ENCODE data around the gene OR51D1. TPM values are rescaled to one million over a fixed set of nuclear protein-coding genes. Genes with fewer than 3 reads are reported as not detected.

The OR51D1 gene
- polyA plus RNA-seq, 6 donors from 2014 or later = not detected

- Mint-ChIP-seq H3K4me1 (no peaks in the 10 kb centered on the region), H3K9me3 (peaks cover 9 to 29% (median 16%) of the 10 kb centered on the region in 7 donors), H3K36me3 (peaks cover 0 to 15% of the 10 kb centered on the region in 2 donors), H3K27ac (no peak overlapping the region), H3K4me3 (no peak overlapping the region), H3K27me3 (peaks cover 45 to 61% (median 48%) of the 10 kb centered on the region in 3 donors)
- ATAC-seq (ENCODE audit: low read depth in 2 of 2) (no peak), DNase-seq (peak; percentile 15)
Measured at GRCh38 chr11:4626207-4627099, 10.8 kb upstream of the OR51D1 start.

GRCh38 chr11:4636136-4636535 lies 1.1 kb upstream of the OR51D1 start:
- Mint-ChIP-seq H3K4me3 (no peak overlapping the region), H3K27ac (no peak overlapping the region), H3K36me3 (no peaks in the 10 kb centered on the region), H3K4me1 (no peaks in the 10 kb centered on the region), H3K27me3 (peaks cover 12 to 24% (median 12%) of the 10 kb centered on the region in 3 donors), H3K9me3 (peaks cover 0 to 11% (median 0%) of the 10 kb centered on the region in 7 donors)
- ATAC-seq (ENCODE audit: low read depth in 2 of 2) (no peak), DNase-seq (no peak)

GRCh38 chr11:4637662-4638047 lies 378 bp downstream of the OR51D1 start:
- no peaks in the 10 kb centered on the region for H3K4me1 Mint-ChIP-seq
- no peak for ATAC-seq (ENCODE audit: low read depth in 2 of 2)
- no peak overlapping the region for H3K4me3 Mint-ChIP-seq
- no peak for DNase-seq
- no peak overlapping the region for H3K27ac Mint-ChIP-seq
- H3K9me3 Mint-ChIP-seq = no peaks in the 10 kb centered on the region
- no peaks in the 10 kb centered on the region for H3K36me3 Mint-ChIP-seq
- H3K27me3 Mint-ChIP-seq = peaks cover 10 to 27% (median 21%) of the 10 kb centered on the region in 3 donors

DNA sequence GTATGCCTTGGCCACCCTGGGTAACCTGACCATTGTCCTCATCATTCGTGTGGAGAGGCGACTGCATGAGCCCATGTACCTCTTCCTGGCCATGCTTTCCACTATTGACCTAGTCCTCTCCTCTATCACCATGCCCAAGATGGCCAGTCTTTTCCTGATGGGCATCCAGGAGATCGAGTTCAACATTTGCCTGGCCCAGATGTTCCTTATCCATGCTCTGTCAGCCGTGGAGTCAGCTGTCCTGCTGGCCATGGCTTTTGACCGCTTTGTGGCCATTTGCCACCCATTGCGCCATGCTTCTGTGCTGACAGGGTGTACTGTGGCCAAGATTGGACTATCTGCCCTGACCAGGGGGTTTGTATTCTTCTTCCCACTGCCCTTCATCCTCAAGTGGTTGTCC lies 2.7 kb downstream of the OR51D1 start:
- H3K9me3 Mint-ChIP-seq = no peaks in the 10 kb centered on the region
- H3K36me3 Mint-ChIP-seq = no peaks in the 10 kb centered on the region
- H3K27ac Mint-ChIP-seq = no peak overlapping the region
- no peak overlapping the region for H3K4me3 Mint-ChIP-seq
- ATAC-seq (ENCODE audit: low read depth in 2 of 2) = no peak
- H3K27me3 Mint-ChIP-seq = peaks cover 20 to 46% (median 21%) of the 10 kb centered on the region in 3 donors
- no peak for DNase-seq
- H3K4me1 Mint-ChIP-seq = no peaks in the 10 kb centered on the region

DNA sequence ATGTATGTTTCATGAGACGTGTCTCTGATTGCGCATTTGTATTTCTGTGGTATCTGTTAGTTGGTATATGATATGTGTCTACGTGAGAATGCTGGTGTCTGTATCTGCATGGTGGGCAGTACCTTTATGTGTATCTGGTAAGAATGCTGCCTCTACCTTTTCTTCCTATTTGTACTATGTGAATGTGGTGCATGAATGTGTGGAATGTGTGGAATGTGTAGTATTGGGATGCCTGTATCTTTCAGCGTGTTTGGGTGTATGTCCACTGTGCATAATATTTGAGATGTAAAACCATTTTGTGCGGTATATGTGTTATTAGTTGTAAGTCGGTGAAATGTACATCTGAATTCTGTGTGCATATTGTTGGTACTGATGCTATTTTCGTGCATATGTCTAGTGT lies 4.2 kb downstream of the OR51D1 start:
- ATAC-seq (ENCODE audit: low read depth in 2 of 2) = no peak
- H3K4me3 Mint-ChIP-seq = no peak overlapping the region
- no peaks in the 10 kb centered on the region for H3K4me1 Mint-ChIP-seq
- DNase-seq = no peak
- H3K36me3 Mint-ChIP-seq = no peaks in the 10 kb centered on the region
- peaks cover 20 to 50% (median 21%) of the 10 kb centered on the region in 3 donors for H3K27me3 Mint-ChIP-seq
- H3K9me3 Mint-ChIP-seq = no peaks in the 10 kb centered on the region
- no peak overlapping the region for H3K27ac Mint-ChIP-seq

- DNase-seq = no peak
- Mint-ChIP-seq H3K36me3 (no peaks in the 10 kb centered on the region), H3K4me3 (no peak overlapping the region), H3K27ac (no peak overlapping the region), H3K4me1 (no peaks in the 10 kb centered on the region), H3K9me3 (no peaks in the 10 kb centered on the region), H3K27me3 (peaks cover 20 to 50% (median 21%) of the 10 kb centered on the region in 3 donors)
- ATAC-seq (ENCODE audit: low read depth in 2 of 2) = no peak
Measured at GRCh38 chr11:4642043-4642442, 4.8 kb downstream of the OR51D1 start.

GRCh38 chr11:4643076-4643475 lies 5.8 kb downstream of the OR51D1 start:
- Mint-ChIP-seq H3K9me3 (no peaks in the 10 kb centered on the region), H3K4me1 (no peaks in the 10 kb centered on the region), H3K36me3 (no peaks in the 10 kb centered on the region), H3K27me3 (peaks cover 20 to 50% (median 21%) of the 10 kb centered on the region in 3 donors), H3K27ac (no peak overlapping the region), H3K4me3 (no peak overlapping the region)
- no peak for ATAC-seq (ENCODE audit: low read depth in 2 of 2)
- no peak for DNase-seq

DNA sequence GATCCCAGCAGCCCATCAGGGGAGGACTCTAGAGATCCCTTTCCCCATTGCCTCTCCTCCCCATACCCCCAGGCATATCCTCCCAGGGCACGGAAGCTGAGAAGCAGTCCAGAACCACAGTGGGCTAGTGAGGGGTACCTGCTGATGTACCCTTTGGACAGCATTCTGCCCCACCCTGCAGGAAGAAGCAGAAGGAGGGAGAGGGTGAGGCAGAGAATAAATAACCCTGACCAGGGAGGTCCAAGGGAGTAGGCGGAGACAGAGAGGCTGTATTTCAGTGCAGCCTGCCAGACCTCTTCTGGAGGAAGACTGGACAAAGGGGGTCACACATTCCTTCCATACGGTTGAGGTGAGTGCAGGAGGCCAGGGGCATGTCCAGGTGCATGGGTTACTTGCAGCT lies 6.4 kb downstream of the OR51D1 start, which contains the start of gene OR51E1:
Gene OR51E1 (plus strand): TSS at position 301 of the 400 bp plus-strand sequence. CDS start 8,545 bp downstream, outside the sequence.
- Mint-ChIP-seq H3K4me3 (no peak within 1 kb of the TSS), H3K4me1 (no peaks in the 10 kb centered on the region), H3K27ac (peak within 1 kb of the TSS in 1 of 6 donors; percentile 11), H3K27me3 (peaks cover 21 to 50% (median 24%) of the 10 kb centered on the region in 3 donors), H3K9me3 (no peaks in the 10 kb centered on the region), H3K36me3 (no peaks in the 10 kb centered on the region)
- DNase-seq (no peak), ATAC-seq (ENCODE audit: low read depth in 2 of 2) (no peak)

- ATAC-seq (ENCODE audit: low read depth in 2 of 2) = no peak
- H3K4me3 Mint-ChIP-seq = no peak overlapping the region
Measured at GRCh38 chr11:4644233-4644632, 7.0 kb downstream of the OR51D1 start.

DNA sequence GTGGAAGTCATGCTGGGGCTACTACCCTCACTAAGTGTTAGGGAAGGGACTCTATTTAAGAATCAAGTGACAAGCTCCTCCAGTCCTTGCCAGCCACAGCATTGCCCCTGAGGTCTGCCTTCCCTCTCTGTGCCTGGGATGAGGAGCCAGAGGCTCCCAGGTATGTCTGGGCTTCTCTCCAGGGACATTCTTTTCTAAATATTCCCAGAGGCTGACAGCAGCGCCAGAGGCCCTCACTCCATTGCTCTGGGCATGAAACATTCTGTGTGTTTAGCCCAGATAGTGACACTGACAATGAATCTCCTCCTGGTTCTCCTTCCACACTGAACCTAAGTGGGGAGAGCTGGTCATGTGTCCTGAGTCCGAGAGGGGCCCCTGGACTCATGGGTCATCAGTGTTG lies 8.7 kb downstream of the OR51D1 start:
- H3K27ac Mint-ChIP-seq = no peak overlapping the region
- no peaks in the 10 kb centered on the region for H3K9me3 Mint-ChIP-seq
- ATAC-seq (ENCODE audit: low read depth in 2 of 2) (no peak), DNase-seq (no peak)
- H3K27me3 Mint-ChIP-seq = peaks cover 17 to 48% (median 26%) of the 10 kb centered on the region in 3 donors
- H3K4me1 Mint-ChIP-seq = no peaks in the 10 kb centered on the region
- H3K36me3 Mint-ChIP-seq = no peaks in the 10 kb centered on the region
- H3K4me3 Mint-ChIP-seq = no peak overlapping the region

More at GRCh38 chr11:4644233-4644632, 7.0 kb downstream of the OR51D1 start:
- Mint-ChIP-seq H3K4me1 (no peaks in the 10 kb centered on the region), H3K27ac (peak overlapping the region in 1 of 6 donors; percentile 11), H3K36me3 (no peaks in the 10 kb centered on the region), H3K9me3 (no peaks in the 10 kb centered on the region), H3K27me3 (peaks cover 21 to 55% (median 24%) of the 10 kb centered on the region in 3 donors)
- DNase-seq = no peak

GRCh38 chr11:4647766-4648165 lies 10.5 kb downstream of the OR51D1 start:
- H3K36me3 Mint-ChIP-seq = no peaks in the 10 kb centered on the region
- no peak overlapping the region for H3K4me3 Mint-ChIP-seq
- H3K27me3 Mint-ChIP-seq = peaks cover 10 to 35% (median 24%) of the 10 kb centered on the region in 3 donors
- ATAC-seq (ENCODE audit: low read depth in 2 of 2) = no peak
- H3K9me3 Mint-ChIP-seq = peaks cover 0 to 1% (median 0%) of the 10 kb centered on the region in 7 donors
- DNase-seq = no peak
- H3K27ac Mint-ChIP-seq = no peak overlapping the region
- H3K4me1 Mint-ChIP-seq = no peaks in the 10 kb centered on the region

DNA sequence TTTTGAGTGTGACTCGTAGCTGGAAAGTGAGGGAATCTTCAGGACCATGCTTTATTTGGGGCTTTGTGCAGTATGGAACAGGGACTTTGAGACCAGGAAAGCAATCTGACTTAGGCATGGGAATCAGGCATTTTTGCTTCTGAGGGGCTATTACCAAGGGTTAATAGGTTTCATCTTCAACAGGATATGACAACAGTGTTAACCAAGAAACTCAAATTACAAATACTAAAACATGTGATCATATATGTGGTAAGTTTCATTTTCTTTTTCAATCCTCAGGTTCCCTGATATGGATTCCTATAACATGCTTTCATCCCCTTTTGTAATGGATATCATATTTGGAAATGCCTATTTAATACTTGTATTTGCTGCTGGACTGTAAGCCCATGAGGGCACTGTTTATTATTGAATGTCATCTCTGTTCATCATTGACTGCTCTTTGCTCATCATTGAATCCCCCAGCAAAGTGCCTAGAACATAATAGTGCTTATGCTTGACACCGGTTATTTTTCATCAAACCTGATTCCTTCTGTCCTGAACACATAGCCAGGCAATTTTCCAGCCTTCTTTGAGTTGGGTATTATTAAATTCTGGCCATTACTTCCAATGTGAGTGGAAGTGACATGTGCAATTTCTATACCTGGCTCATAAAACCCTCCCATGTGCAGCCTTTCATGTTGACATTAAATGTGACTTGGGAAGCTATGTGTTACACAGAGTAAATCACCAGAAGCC lies 17.5 kb downstream of the OR51D1 start:
- Mint-ChIP-seq H3K27ac (no peak overlapping the region), H3K4me3 (no peak overlapping the region), H3K9me3 (peaks cover 0 to 7% (median 0%) of the 10 kb centered on the region in 7 donors), H3K27me3 (peaks cover 7 to 17% (median 12%) of the 10 kb centered on the region in 3 donors), H3K4me1 (no peaks in the 10 kb centered on the region), H3K36me3 (no peaks in the 10 kb centered on the region)
- DNase-seq = no peak
- ATAC-seq (ENCODE audit: low read depth in 2 of 2) = no peak

DNA sequence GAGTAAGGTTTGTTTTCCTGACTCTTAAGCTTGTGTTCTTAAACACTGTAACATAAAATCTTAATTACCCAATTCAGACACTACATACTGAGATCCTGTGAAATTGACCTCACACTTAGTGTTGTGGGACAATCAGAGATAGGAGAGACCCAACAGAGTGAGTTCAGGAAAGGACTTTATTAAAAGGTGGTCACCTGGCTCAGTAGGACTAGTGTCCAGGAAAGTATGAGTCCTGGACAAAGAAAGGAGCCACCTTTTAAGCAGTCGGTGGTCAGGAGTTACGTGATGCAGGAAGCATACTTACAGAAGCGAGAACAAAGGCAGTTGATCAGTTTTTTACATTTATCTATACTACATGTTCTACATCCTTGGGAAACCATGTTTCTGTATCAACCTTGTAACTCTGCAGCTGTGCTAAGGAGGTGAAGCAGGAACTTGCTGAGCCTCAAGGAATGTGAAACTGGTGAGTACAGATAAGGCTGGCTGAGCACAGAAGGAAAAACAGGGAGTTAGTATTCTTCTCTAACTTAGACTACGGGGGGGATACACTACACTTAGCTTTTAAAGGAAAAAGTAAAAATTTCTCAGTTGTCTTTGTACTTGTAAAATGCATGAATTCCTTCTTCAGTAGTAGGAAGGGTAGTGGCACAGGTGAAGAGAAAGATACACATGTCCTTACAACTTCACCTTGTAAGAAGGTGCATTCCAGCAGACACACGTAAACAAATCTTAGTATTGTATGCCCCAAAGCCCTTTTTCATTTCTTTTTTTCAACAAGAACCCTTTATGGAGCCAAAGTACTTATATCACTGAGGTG lies 21.6 kb downstream of the OR51D1 start:
- Mint-ChIP-seq H3K9me3 (peaks cover 0 to 3% (median 0%) of the 10 kb centered on the region in 7 donors), H3K4me3 (no peak overlapping the region), H3K4me1 (no peaks in the 10 kb centered on the region), H3K36me3 (no peaks in the 10 kb centered on the region), H3K27ac (no peak overlapping the region), H3K27me3 (peaks cover 14 to 16% (median 14%) of the 10 kb centered on the region in 3 donors)
- DNase-seq (no peak), ATAC-seq (ENCODE audit: low read depth in 2 of 2) (no peak)

Measured in naive B cell (primary cell).